Neural cell (in vitro differentiated cells): ENCODE results near the gene EPHA6. TPM values are rescaled to one million over a fixed set of nuclear protein-coding genes. Genes with fewer than 3 reads are reported as not detected.

Experiments used
- H2AFZ ChIP-seq: fragments of 200-600, 300-800 bp; sonication (generic), shearing (Covaris generic); 2 replicates; pipeline ENCODE4 v1.6.0; 2014; ENCODE audit warnings: low read depth, mild to moderate bottlenecking, antibody characterized with exemption, low read length, moderate library complexity
- H3F3A ChIP-seq: fragments of 200-600 bp; shearing (Covaris generic); 2 replicates; pipeline ENCODE4 v1.6.1; 2016; ENCODE audit warnings: mild to moderate bottlenecking, moderate library complexity, mixed read lengths, antibody characterized with exemption, low read length; ENCODE audit not compliant: insufficient read depth, poor library complexity, severe bottlenecking
- H3K27ac ChIP-seq: fragments of 200-600, 300-800 bp; sonication (generic), shearing (Covaris generic); 2 replicates; pipeline ENCODE4 v1.5.1; 2014; ENCODE audit warnings: mild to moderate bottlenecking, low read length, moderate library complexity
- H3K27me3 ChIP-seq: fragments of 300-800, 200-600 bp; sonication (generic), shearing (Covaris generic); 2 replicates; pipeline ENCODE4 v1.6.0; 2014; ENCODE audit warnings: mild to moderate bottlenecking, low read depth, low read length, moderate library complexity; ENCODE audit not compliant: insufficient read depth
- H3K36me3 ChIP-seq: fragments of 300-800, 200-600 bp; sonication (generic), shearing (Covaris generic); 2 replicates; pipeline ENCODE4 v1.5.1; 2014; ENCODE audit warnings: mild to moderate bottlenecking, antibody characterized with exemption, low read length, moderate library complexity; ENCODE audit not compliant: insufficient read depth
- H3K4me2 ChIP-seq: fragments of 300-800, 200-600 bp; sonication (generic), shearing (Covaris generic); 2 replicates; pipeline ENCODE4 v1.6.0; 2014; ENCODE audit warnings: mild to moderate bottlenecking, low read length
- H3K4me3 ChIP-seq: fragments of 300-800, 200-600 bp; sonication (generic), shearing (Covaris generic); 2 replicates; pipeline ENCODE4 v1.5.1; 2014; ENCODE audit warnings: mild to moderate bottlenecking, low read length, moderate library complexity
- H3K79me2 ChIP-seq: fragments of 200-600 bp; shearing (Covaris generic); replicated peaks from 2 replicates; pipeline ENCODE4 v1.6.0; 2014; ENCODE audit warnings: mild to moderate bottlenecking, low read length, moderate library complexity; ENCODE audit not compliant: insufficient read depth
- H3K9ac ChIP-seq: fragments of 300-800, 200-600 bp; sonication (generic), shearing (Covaris generic); 2 replicates; pipeline ENCODE4 v1.6.1; 2016; ENCODE audit warnings: mild to moderate bottlenecking, low read length, mixed read lengths
- H3K9me2 ChIP-seq: fragments of 200-600 bp; shearing (Covaris generic); 2 replicates; pipeline ENCODE4 v1.6.1; 2016; ENCODE audit warnings: mild to moderate bottlenecking, low read length, mixed read lengths; ENCODE audit not compliant: insufficient read depth
- H3K9me3 ChIP-seq: fragments of 200-600, 300-800 bp; sonication (generic), shearing (Covaris generic); 2 replicates; pipeline ENCODE4 v1.6.1; 2016; ENCODE audit warnings: mild to moderate bottlenecking, mixed run types, low read length, moderate library complexity, mixed read lengths
- H4K20me1 ChIP-seq: fragments of 200-600 bp; shearing (Covaris generic); 2 replicates; pipeline ENCODE4 v1.6.1; 2016; ENCODE audit warnings: mild to moderate bottlenecking, mixed run types; ENCODE audit not compliant: insufficient read depth
- EP300 ChIP-seq: fragments of 450-650 bp; conservative IDR thresholded peaks from 2 replicates; pipeline ENCODE4 v1.6.1; 2014; ENCODE audit warnings: antibody characterized with exemption, mild to moderate bottlenecking, moderate library complexity; ENCODE audit not compliant: poor library complexity, severe bottlenecking
- EZH2 ChIP-seq: fragments of 200-600, 300-800 bp; shearing (Covaris generic), sonication (generic); IDR thresholded peaks from 2 replicates; pipeline ENCODE4 v1.6.1; 2014; ENCODE audit warnings: antibody characterized with exemption, low read length, borderline replicate concordance, mild to moderate bottlenecking; ENCODE audit not compliant: insufficient read depth, poor library complexity, severe bottlenecking
- MXI1 ChIP-seq: fragments of 450-650 bp; conservative IDR thresholded peaks from 2 replicates; pipeline ENCODE4 v1.6.1; 2014; ENCODE audit warnings: antibody characterized with exemption, mild to moderate bottlenecking; ENCODE audit not compliant: poor library complexity, severe bottlenecking
- POLR2AphosphoS5 ChIP-seq: IDR thresholded peaks from 2 replicates; pipeline ENCODE4 v1.6.1; 2012
- RAD21 ChIP-seq: fragments of 450-650 bp; conservative IDR thresholded peaks from 2 replicates; pipeline ENCODE4 v1.6.1; 2014; ENCODE audit warnings: antibody characterized with exemption, mild to moderate bottlenecking, moderate library complexity
- REST ChIP-seq: IDR thresholded peaks from 2 replicates; pipeline ENCODE4 v1.6.1; 2012; ENCODE audit warnings: borderline replicate concordance
- SMC3 ChIP-seq: fragments of 450-650 bp; conservative IDR thresholded peaks from 2 replicates; pipeline ENCODE4 v1.6.1; 2014; ENCODE audit warnings: antibody characterized with exemption, mild to moderate bottlenecking, moderate library complexity; ENCODE audit not compliant: poor library complexity
- TAF1 ChIP-seq: IDR thresholded peaks from 2 replicates; pipeline ENCODE4 v1.6.1; 2012; ENCODE audit warnings: low read depth
- polyA plus RNA-seq: library from polyadenylated mRNA; depleted of rRNA; stranded (reverse); fragments of >200 nt; gene quantifications from 2 replicates; pipeline ENCODE4 v1.2.3, GENCODE V29; 2014
- TF ChIP-seq, protein P1 (sequence below): fragments of 450-650 bp; IDR thresholded peaks from 2 replicates; pipeline ENCODE4 v1.5.1; 2014; ENCODE audit warnings: antibody characterized with exemption, mild to moderate bottlenecking, moderate library complexity; ENCODE audit not compliant: poor library complexity, severe bottlenecking

EPHA6 gene
- polyA plus RNA-seq, 1 donor from 2014 or later, result 0.56 TPM

DNA sequence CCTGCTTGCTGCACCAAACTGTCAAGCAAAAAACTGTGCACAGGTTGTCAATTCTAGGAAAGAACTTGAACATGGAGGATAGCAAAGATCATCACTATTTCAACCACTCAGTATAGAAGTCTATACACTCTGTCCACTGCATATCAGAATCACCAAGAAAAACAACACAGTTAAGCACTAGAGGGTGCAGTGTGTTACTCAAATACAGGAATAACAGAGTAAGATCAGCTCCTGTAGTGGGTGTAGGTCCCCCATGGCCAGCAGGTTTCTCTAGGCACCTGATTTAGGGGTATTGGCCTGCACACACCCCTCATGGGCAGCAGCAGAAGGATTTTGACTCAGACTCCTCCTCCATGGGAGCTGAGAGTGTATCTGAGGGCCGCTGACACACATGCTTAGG is 464.1 kb downstream of the EPHA6 start:
- Histone ChIP-seq H3K9me2 (no peaks in the 10 kb centered on the region), H3K4me2 (no peak overlapping the region), H3K79me2 (no peaks in the 10 kb centered on the region), H3K9me3 (no peaks in the 10 kb centered on the region), H3K27me3 (no peaks in the 10 kb centered on the region), H4K20me1 (no peaks in the 10 kb centered on the region), H3K27ac (no peak overlapping the region), H3K36me3 (no peaks in the 10 kb centered on the region), H3F3A (no peaks in the 10 kb centered on the region), H3K4me3 (no peak overlapping the region), H3K9ac (no peak overlapping the region), H2AFZ (no peak overlapping the region)
- TF ChIP-seq POLR2AphosphoS5 (no peak), RAD21 (no peak), EP300 (no peak), MXI1 (no peak), SMC3 (no peak), REST (no peak), EZH2 (no peak), TAF1 (no peak)
- TF ChIP-seq, protein P1, sequence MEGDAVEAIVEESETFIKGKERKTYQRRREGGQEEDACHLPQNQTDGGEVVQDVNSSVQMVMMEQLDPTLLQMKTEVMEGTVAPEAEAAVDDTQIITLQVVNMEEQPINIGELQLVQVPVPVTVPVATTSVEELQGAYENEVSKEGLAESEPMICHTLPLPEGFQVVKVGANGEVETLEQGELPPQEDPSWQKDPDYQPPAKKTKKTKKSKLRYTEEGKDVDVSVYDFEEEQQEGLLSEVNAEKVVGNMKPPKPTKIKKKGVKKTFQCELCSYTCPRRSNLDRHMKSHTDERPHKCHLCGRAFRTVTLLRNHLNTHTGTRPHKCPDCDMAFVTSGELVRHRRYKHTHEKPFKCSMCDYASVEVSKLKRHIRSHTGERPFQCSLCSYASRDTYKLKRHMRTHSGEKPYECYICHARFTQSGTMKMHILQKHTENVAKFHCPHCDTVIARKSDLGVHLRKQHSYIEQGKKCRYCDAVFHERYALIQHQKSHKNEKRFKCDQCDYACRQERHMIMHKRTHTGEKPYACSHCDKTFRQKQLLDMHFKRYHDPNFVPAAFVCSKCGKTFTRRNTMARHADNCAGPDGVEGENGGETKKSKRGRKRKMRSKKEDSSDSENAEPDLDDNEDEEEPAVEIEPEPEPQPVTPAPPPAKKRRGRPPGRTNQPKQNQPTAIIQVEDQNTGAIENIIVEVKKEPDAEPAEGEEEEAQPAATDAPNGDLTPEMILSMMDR, result no peak

GRCh38 chr3:97291901-97292300 is 477.5 kb downstream of the EPHA6 start:
- no peak overlapping the region for H2AFZ ChIP-seq
- H3K9me2 ChIP-seq, result no peaks in the 10 kb centered on the region
- TF ChIP-seq REST (no peak), EZH2 (no peak), RAD21 (no peak), POLR2AphosphoS5 (no peak), SMC3 (no peak), EP300 (no peak), TAF1 (no peak)
- TF ChIP-seq, protein P1, result no peak
- H3K9me3 ChIP-seq, result no peaks in the 10 kb centered on the region
- H4K20me1 ChIP-seq, result no peaks in the 10 kb centered on the region
- H3K36me3 ChIP-seq, result no peaks in the 10 kb centered on the region
- no peak overlapping the region for H3K27ac ChIP-seq
- H3K4me2 ChIP-seq, result no peak overlapping the region
- no peaks in the 10 kb centered on the region for H3K79me2 ChIP-seq
- H3K4me3 ChIP-seq, result no peak overlapping the region
- no peak overlapping the region for H3K9ac ChIP-seq
- H3K27me3 ChIP-seq, result no peaks in the 10 kb centered on the region
- no peaks in the 10 kb centered on the region for H3F3A ChIP-seq
